Suppressor macrophage (primary cell): ENCODE results near the gene DKK3.
A peak's percentile ranks its signal among the peaks of the same experiment; 100 is the strongest.

ENCODE experiments used
- DNase-seq, 4 experiments: peaks; one replicate each; pipeline ENCODE4 v3.0.0-alpha.2; 2020 to 2022

Gene DKK3

GRCh38 chr11:12003336-12003735, 5.1 kb downstream of the DKK3 start:
- DNase-seq = peak; percentile 47 to 78 (median 58)

GRCh38 chr11:12001186-12001585, 7.2 kb downstream of the DKK3 start:
- DNase-seq = no peak

- DNase-seq = peak in 3 of 4 experiments; percentile 29
Observed at GRCh38 chr11:11998091-11998781, 10.2 kb downstream of the DKK3 start.

- no peak for DNase-seq
Observed at GRCh38 chr11:11997049-11997322, 11.4 kb downstream of the DKK3 start.

GRCh38 chr11:11996321-11997048, 11.9 kb downstream of the DKK3 start:
- DNase-seq = no peak

- no peak for DNase-seq
Observed at GRCh38 chr11:11995601-11996000, 12.8 kb downstream of the DKK3 start.

GRCh38 chr11:11993839-11994238, 14.6 kb downstream of the DKK3 start:
- DNase-seq = no peak

GRCh38 chr11:11992257-11993212, 15.9 kb downstream of the DKK3 start:
- DNase-seq = peak; percentile 15 to 36 (median 18)

- no peak for DNase-seq
Observed at GRCh38 chr11:11989774-11990744, 18.4 kb downstream of the DKK3 start.

GRCh38 chr11:11988681-11989261, 19.7 kb downstream of the DKK3 start:
- no peak for DNase-seq

GRCh38 chr11:11988099-11988651, 20.3 kb downstream of the DKK3 start:
- DNase-seq = no peak

- DNase-seq = peak in 1 of 4 experiments; percentile 8
Observed at GRCh38 chr11:11987503-11988022, 20.9 kb downstream of the DKK3 start.

- DNase-seq = no peak
Observed at GRCh38 chr11:11985954-11986949, 22.2 kb downstream of the DKK3 start.

GRCh38 chr11:11985016-11985715, 23.3 kb downstream of the DKK3 start:
- no peak for DNase-seq

GRCh38 chr11:11984563-11984962, 23.9 kb downstream of the DKK3 start:
- DNase-seq = no peak

- no peak for DNase-seq
Observed at GRCh38 chr11:11983427-11983826, 25.0 kb downstream of the DKK3 start.

- no peak for DNase-seq
Observed at GRCh38 chr11:11982975-11983374, 25.5 kb downstream of the DKK3 start.

- DNase-seq = no peak
Observed at GRCh38 chr11:11982461-11982860, 26.0 kb downstream of the DKK3 start.

- no peak for DNase-seq
Observed at GRCh38 chr11:11981840-11982239, 26.6 kb downstream of the DKK3 start.
